Measurements from ENCODE around the gene FAM229B.

GRCh38 chr6:112086744-112087135 lies 651 bp upstream of the FAM229B start:
- no peak for TF ChIP-seq CTCF (IDR thresholded peaks at IDR 0.05)
- no peak for TF ChIP-seq POLR2A (IDR thresholded peaks at IDR 0.05)

Measured in esophagus squamous epithelium (tissue), 4 donors.